ENCODE results near the gene ZDHHC24.

The ZDHHC24 gene

GRCh38 chr11:66569076-66569475 lies 23.2 kb upstream of the ZDHHC24 start:
- ATAC-seq (ENCODE audit: low read depth), result no peak
- Histone ChIP-seq H3K4me1 (ENCODE audit: insufficient read depth, poor library complexity, severe bottlenecking) (no peaks in the 10 kb centered on the region), H3K4me3 (ENCODE audit: severe bottlenecking) (no peak overlapping the region), H3K27ac (ENCODE audit: poor library complexity, severe bottlenecking) (no peak overlapping the region), H3K36me3 (ENCODE audit: low read depth) (no peaks in the 10 kb centered on the region), H3K9me3 (ENCODE audit: severe bottlenecking) (no peaks in the 10 kb centered on the region), H3K27me3 (ENCODE audit: insufficient read depth, poor library complexity, severe bottlenecking) (no peaks in the 10 kb centered on the region)
- no peak for DNase-seq (ENCODE audit: low spot score)
- TF ChIP-seq, protein P1, sequence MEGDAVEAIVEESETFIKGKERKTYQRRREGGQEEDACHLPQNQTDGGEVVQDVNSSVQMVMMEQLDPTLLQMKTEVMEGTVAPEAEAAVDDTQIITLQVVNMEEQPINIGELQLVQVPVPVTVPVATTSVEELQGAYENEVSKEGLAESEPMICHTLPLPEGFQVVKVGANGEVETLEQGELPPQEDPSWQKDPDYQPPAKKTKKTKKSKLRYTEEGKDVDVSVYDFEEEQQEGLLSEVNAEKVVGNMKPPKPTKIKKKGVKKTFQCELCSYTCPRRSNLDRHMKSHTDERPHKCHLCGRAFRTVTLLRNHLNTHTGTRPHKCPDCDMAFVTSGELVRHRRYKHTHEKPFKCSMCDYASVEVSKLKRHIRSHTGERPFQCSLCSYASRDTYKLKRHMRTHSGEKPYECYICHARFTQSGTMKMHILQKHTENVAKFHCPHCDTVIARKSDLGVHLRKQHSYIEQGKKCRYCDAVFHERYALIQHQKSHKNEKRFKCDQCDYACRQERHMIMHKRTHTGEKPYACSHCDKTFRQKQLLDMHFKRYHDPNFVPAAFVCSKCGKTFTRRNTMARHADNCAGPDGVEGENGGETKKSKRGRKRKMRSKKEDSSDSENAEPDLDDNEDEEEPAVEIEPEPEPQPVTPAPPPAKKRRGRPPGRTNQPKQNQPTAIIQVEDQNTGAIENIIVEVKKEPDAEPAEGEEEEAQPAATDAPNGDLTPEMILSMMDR (IDR thresholded peaks at IDR 0.05; ENCODE audit: poor library complexity, severe bottlenecking), result no peak

GRCh38 chr11:66568124-66568916 lies 22.5 kb upstream of the ZDHHC24 start, which contains the start of gene CTSF:
TSS of gene CTSF (minus strand) at chr11:66568606. CDS start at chr11:66568486, 120 bp downstream.
- H3K36me3 ChIP-seq (ENCODE audit: low read depth), result no peaks in the 10 kb centered on the region
- no peaks in the 10 kb centered on the region for H3K9me3 ChIP-seq (ENCODE audit: severe bottlenecking)
- no peaks in the 10 kb centered on the region for H3K27me3 ChIP-seq (ENCODE audit: insufficient read depth, poor library complexity, severe bottlenecking)
- H3K4me3 ChIP-seq (ENCODE audit: severe bottlenecking), result peak within 1 kb of the TSS; percentile 45
- DNase-seq (ENCODE audit: low spot score) (peak; percentile 86), ATAC-seq (ENCODE audit: low read depth) (peak; percentile 87)
- no peak within 1 kb of the TSS for H3K27ac ChIP-seq (ENCODE audit: poor library complexity, severe bottlenecking)
- TF ChIP-seq, protein P1 (IDR thresholded peaks at IDR 0.05; ENCODE audit: poor library complexity, severe bottlenecking), result no peak
- no peaks in the 10 kb centered on the region for H3K4me1 ChIP-seq (ENCODE audit: insufficient read depth, poor library complexity, severe bottlenecking)

- no peak overlapping the region for H3K27ac ChIP-seq (ENCODE audit: poor library complexity, severe bottlenecking)
- TF ChIP-seq, protein P1 (IDR thresholded peaks at IDR 0.05; ENCODE audit: poor library complexity, severe bottlenecking), result no peak
- peak overlapping the region; percentile 45 for H3K4me3 ChIP-seq (ENCODE audit: severe bottlenecking)
Observed at GRCh38 chr11:66567787-66568123, 21.9 kb upstream of the ZDHHC24 start.

DNA sequence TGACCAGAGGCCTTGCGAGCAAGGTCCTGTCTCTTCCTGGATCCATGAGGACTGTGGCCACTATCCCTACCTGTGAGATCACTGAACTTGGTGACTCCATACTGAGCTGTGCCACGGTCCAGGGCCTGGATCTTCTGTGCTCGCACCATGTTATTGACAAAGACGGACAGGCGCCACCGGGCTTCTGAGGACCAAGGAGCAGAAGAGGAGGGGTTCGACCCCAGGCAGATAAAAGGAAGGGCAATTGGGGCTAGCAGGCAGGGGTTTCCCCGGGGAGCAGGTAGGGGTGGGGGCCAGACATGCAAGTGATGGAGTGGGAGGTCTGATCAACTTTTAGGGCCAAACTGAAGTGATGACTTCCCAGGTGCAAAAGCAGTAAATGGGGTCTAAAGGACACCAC lies 20.4 kb upstream of the ZDHHC24 start:
- H3K4me3 ChIP-seq (ENCODE audit: severe bottlenecking), result no peak overlapping the region
- ATAC-seq (ENCODE audit: low read depth) (no peak), DNase-seq (ENCODE audit: low spot score) (no peak)
- no peak overlapping the region for H3K27ac ChIP-seq (ENCODE audit: poor library complexity, severe bottlenecking)
- no peaks in the 10 kb centered on the region for H3K27me3 ChIP-seq (ENCODE audit: insufficient read depth, poor library complexity, severe bottlenecking)
- H3K9me3 ChIP-seq (ENCODE audit: severe bottlenecking), result no peaks in the 10 kb centered on the region
- H3K36me3 ChIP-seq (ENCODE audit: low read depth), result no peaks in the 10 kb centered on the region
- TF ChIP-seq, protein P1 (IDR thresholded peaks at IDR 0.05; ENCODE audit: poor library complexity, severe bottlenecking), result no peak
- no peaks in the 10 kb centered on the region for H3K4me1 ChIP-seq (ENCODE audit: insufficient read depth, poor library complexity, severe bottlenecking)

More at GRCh38 chr11:66567787-66568123, 21.9 kb upstream of the ZDHHC24 start:
- Histone ChIP-seq H3K9me3 (ENCODE audit: severe bottlenecking) (no peaks in the 10 kb centered on the region), H3K36me3 (ENCODE audit: low read depth) (no peaks in the 10 kb centered on the region), H3K4me1 (ENCODE audit: insufficient read depth, poor library complexity, severe bottlenecking) (no peaks in the 10 kb centered on the region), H3K27me3 (ENCODE audit: insufficient read depth, poor library complexity, severe bottlenecking) (no peaks in the 10 kb centered on the region)
- no peak for ATAC-seq (ENCODE audit: low read depth)
- no peak for DNase-seq (ENCODE audit: low spot score)

DNA sequence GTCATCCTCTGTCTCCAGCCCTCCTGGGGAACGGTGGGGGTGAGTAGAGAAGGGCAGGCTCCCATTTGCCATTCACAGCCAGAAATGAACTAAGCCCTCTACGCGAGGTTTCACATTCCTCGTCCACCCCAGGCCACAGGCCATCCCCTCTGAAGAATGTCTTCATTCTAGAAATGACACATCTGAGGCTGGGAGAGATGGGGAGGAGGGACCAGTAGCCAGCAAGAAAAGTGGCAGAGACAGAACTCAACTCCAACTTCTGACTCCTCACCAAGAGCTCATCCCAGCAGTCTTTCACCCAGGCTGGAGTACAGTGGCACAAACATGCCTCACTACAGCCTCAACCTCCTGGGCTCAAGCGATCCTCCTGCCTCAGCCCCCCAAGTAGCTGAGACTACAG lies 19.1 kb upstream of the ZDHHC24 start:
- ATAC-seq (ENCODE audit: low read depth) (no peak), DNase-seq (ENCODE audit: low spot score) (no peak)
- no peaks in the 10 kb centered on the region for H3K27me3 ChIP-seq (ENCODE audit: insufficient read depth, poor library complexity, severe bottlenecking)
- TF ChIP-seq, protein P1 (IDR thresholded peaks at IDR 0.05; ENCODE audit: poor library complexity, severe bottlenecking), result no peak
- H3K36me3 ChIP-seq (ENCODE audit: low read depth), result no peaks in the 10 kb centered on the region
- H3K27ac ChIP-seq (ENCODE audit: poor library complexity, severe bottlenecking), result no peak overlapping the region
- H3K4me1 ChIP-seq (ENCODE audit: insufficient read depth, poor library complexity, severe bottlenecking), result no peaks in the 10 kb centered on the region
- no peak overlapping the region for H3K4me3 ChIP-seq (ENCODE audit: severe bottlenecking)
- H3K9me3 ChIP-seq (ENCODE audit: severe bottlenecking), result no peaks in the 10 kb centered on the region

Data from RWPE2 (cell line).